GM12873 (cell line): ENCODE measurements around the gene VIPR2.

Experiments used
- TF ChIP-seq, protein P1 (sequence below): IDR thresholded peaks from 2 replicates; pipeline ENCODE4 v1.5.1; 2012; ENCODE audit warnings: low read depth, mild to moderate bottlenecking, moderate library complexity, low read length, control low read depth; ENCODE audit not compliant: insufficient read depth; ENCODE audit errors: missing control alignments

The VIPR2 gene

DNA sequence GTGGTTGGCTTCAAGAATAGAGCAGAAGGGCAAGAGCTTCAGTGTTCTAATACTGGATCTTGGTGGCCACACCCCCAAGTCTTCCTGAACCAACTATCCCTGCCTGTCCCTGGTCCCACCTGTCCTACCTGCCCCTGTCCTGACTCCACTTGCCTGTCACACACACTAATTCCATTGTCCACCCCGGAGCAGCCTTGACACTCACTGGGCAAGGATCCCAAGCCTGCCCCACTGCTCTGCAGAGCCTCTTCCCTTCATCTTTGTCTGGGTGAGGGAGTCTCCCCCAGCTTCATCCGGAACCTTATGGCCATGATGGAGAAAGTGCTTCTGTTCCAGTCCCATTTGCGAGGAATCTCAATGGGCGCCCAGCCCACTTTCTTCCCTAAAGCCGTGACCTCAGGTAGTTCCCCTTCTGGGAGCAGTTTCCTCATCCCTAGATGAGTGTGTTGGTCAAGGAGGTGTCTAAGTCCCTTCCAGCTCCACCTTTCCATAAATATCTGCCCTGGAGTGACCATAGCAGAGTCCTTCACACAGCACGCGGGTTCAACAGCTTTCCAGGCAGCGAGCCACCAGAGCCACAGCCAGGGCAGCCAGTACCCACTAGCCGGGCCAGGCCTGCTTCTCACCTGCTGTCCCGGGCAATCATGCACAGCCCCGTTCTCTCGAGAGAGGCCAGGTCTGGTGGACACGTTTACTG, 61.5 kb downstream of the VIPR2 start:
- TF ChIP-seq, protein P1, sequence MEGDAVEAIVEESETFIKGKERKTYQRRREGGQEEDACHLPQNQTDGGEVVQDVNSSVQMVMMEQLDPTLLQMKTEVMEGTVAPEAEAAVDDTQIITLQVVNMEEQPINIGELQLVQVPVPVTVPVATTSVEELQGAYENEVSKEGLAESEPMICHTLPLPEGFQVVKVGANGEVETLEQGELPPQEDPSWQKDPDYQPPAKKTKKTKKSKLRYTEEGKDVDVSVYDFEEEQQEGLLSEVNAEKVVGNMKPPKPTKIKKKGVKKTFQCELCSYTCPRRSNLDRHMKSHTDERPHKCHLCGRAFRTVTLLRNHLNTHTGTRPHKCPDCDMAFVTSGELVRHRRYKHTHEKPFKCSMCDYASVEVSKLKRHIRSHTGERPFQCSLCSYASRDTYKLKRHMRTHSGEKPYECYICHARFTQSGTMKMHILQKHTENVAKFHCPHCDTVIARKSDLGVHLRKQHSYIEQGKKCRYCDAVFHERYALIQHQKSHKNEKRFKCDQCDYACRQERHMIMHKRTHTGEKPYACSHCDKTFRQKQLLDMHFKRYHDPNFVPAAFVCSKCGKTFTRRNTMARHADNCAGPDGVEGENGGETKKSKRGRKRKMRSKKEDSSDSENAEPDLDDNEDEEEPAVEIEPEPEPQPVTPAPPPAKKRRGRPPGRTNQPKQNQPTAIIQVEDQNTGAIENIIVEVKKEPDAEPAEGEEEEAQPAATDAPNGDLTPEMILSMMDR: no peak

DNA sequence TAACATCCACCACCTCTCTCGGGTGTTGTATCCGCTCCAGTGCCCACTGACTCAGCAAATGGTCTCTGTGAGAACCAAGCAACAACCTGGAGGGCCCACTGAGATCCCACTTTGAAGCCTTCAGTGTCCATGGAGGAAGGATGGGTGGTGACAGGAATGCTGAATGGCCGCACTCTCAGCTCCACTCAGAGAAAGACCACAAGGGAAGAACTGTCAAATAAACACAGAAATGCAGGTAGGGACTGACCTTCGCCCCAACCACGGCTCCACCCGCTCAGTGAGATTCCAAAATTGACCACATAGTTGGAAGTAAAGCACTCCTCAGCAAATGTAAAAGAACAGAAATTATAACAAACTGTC, 65.8 kb downstream of the VIPR2 start:
- TF ChIP-seq, protein P1: no peak

DNA sequence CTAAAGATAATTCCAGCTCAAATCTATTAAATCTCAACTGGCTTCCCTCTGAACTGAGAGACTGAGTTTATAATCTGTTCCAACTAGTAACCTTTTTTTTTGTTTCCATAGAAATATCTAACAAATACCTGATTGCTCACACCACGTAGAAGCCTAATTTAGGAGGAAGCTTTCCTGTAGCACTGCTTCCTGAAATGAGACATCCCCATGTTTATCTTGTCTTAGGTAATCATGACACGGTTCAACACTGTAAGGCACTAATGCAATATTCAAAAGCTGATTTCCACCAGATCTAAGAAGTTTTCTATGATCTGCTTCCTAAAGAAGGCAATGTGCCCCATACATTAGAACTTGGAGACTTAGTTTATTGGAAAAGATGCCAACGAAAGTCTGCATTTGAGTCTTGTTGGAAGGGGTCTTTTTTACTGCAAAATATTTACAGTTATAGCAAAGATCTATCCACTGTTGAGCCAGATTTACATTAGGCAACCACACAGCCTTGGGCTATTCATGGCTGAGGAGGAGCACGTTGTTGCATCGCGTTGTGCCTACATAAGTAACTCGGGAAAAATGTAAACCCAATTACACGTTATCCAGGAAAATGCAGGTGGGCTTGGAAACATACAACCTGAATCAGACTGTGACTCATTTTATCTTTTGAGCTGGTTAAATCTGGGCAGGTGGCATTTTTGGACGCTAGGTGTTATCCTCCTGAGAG, 66.3 kb downstream of the VIPR2 start:
- TF ChIP-seq, protein P1: no peak

DNA sequence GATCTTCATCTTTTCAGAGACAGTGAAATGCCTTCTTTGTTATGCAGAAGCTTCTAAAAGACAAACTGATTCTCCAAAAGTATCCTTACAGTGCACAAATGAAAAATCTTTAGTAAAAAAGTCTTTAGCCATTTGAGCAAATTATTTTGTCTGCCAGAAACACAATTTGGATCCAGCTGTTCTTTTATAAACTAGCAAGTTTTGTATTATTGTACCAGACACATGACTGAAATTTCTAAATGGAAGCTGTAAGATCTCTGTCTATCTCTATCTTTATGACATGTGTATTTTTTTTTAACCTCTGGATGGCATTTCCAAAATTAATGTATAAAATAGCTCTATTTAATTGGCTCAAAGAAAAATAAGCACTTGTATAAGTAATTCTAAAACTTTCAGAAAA, 68.3 kb downstream of the VIPR2 start:
- TF ChIP-seq, protein P1: no peak

DNA sequence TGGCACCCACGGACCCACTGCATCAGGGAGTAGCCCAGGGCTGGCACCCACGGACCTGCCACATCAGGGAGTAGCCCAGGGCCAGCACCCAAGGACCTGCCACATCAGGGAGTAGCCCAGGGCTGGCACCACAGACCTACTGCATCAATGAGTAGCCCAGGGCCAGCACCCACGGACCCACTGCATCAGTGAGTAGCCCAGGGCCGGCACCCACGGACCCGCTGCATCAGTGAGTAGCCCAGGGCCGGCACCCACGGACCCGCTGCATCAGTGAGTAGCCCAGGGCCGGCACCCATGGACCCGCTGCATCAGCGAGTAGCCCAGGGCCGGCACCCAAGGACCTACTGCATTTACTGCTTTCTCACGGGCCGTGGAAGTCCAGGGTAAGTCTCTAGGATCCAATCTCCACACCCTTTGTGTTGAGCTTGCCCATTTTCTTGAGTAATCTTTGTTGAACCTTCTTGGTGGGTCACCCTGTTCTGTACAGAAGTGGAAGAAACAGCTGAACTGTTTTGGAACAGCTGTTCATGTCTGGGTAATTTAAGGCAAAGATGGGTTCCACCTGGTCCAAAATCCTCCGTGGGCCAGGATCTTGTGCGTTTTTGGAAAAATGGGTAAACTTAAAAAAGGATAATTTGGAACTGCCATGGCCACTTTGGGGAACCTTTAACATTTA, 69.0 kb downstream of the VIPR2 start:
- TF ChIP-seq, protein P1: no peak

DNA sequence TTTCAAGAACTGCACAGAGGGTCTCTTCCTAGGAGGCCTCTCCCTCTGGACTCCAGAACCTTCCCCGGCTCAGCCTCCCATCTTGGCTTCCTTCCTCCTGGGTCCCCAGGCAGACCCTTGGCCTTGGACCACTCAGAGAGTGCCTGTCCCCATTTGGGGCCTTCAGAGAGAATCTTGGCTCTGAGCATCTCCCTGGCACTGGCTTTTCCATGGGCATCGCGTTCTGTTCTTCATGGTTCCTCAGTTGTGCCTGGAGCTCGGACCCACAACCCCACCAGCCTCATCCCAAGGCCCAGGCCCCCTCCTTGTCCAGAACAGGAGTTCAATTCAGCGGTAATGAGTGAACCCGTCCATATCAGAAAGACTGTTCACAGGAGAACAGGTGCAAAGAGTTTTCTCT, 73.4 kb downstream of the VIPR2 start:
- TF ChIP-seq, protein P1: no peak

DNA sequence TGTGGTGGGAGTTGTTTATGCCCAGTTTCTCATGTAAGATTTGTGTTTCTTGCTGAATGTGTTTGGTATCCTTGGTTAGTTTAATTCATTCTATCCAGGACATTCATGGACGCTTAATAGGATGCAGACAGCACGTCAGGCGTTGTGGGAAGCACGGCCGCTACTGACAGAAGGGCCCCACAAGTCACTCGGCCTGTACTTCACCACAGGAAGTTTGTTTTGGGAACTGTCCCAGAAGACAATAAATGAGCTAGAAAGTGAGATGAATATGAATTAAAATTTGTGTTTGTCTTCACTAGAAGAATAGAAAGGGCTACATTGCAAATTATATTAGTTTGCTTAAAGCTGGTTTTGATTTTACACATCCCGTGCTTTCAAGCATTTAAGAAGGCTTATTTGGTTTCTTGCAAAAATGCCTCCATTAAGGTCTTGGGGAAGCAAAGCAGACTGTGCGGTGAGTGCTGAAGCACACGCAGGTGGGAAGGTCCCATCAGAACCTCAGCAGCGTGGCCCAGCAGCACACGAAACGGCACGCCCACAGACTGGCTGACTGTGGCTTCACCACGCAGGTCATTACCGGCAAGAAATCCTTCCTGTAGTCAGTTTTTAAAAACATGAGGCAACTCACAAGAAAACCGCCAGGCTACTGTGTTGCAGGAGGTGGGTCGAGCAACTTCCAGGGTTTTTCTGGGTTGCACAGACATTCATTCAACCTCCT, 74.1 kb downstream of the VIPR2 start:
- TF ChIP-seq, protein P1: no peak
